GM12872 (cell line): ENCODE measurements around the gene TOM1.

Source experiments
- CTCF ChIP-seq: IDR thresholded peaks from 3 replicates; pipeline ENCODE4 v1.5.1; 2011; ENCODE audit warnings: low read depth, mild to moderate bottlenecking, low read length, moderate library complexity; ENCODE audit not compliant: insufficient read depth

The TOM1 gene

GRCh38 chr22:35325209-35325608, 25.5 kb downstream of the TOM1 start:
- TF ChIP-seq CTCF: no peak

GRCh38 chr22:35326854-35327562, 27.3 kb downstream of the TOM1 start:
- no peak for TF ChIP-seq CTCF

- TF ChIP-seq CTCF: no peak
These were observed 28.2 kb downstream of the TOM1 start for GRCh38 chr22:35327690-35328471.

- no peak for TF ChIP-seq CTCF
These were observed 28.8 kb downstream of the TOM1 start for GRCh38 chr22:35328472-35328885.

GRCh38 chr22:35329114-35329847, 29.6 kb downstream of the TOM1 start:
- TF ChIP-seq CTCF: no peak

GRCh38 chr22:35330258-35330861, 30.7 kb downstream of the TOM1 start:
- TF ChIP-seq CTCF: no peak

GRCh38 chr22:35332278-35332677, 32.6 kb downstream of the TOM1 start:
- TF ChIP-seq CTCF: no peak
